ENCODE results near the gene LHX3.

LHX3 gene

GRCh38 chr9:136179101-136179616 is 25.8 kb downstream of the LHX3 start:
- DNase-seq (ENCODE audit: low read depth in 2 of 3, low spot score in 1 of 3), result no peak

GRCh38 chr9:136178773-136179075 is 26.2 kb downstream of the LHX3 start:
- no peak for DNase-seq (ENCODE audit: low read depth in 2 of 3, low spot score in 1 of 3)

GRCh38 chr9:136178061-136178772 is 26.7 kb downstream of the LHX3 start:
- DNase-seq (ENCODE audit: low read depth in 2 of 3, low spot score in 1 of 3), result no peak

DNA sequence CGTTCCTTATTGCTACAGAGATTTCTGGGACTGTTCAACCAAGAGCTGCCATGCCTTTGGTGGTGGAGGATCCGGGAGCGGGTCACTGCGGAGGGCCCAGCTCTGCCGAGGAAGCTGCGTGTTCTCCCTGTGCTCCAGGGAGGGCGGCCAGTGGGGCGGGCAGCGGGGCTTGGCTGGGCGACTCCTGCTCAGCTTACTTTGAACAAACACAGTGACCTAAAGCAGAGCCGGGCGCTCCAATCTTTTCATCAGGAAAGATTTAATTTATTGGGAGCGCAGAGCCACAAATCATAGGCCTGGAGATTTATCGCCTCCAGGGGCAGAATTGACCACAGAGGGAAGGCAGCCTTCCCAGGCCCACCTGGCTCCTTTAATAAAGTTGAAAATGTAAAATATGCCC is 27.7 kb downstream of the LHX3 start:
- no peak for DNase-seq (ENCODE audit: low read depth in 2 of 3, low spot score in 1 of 3)

DNA sequence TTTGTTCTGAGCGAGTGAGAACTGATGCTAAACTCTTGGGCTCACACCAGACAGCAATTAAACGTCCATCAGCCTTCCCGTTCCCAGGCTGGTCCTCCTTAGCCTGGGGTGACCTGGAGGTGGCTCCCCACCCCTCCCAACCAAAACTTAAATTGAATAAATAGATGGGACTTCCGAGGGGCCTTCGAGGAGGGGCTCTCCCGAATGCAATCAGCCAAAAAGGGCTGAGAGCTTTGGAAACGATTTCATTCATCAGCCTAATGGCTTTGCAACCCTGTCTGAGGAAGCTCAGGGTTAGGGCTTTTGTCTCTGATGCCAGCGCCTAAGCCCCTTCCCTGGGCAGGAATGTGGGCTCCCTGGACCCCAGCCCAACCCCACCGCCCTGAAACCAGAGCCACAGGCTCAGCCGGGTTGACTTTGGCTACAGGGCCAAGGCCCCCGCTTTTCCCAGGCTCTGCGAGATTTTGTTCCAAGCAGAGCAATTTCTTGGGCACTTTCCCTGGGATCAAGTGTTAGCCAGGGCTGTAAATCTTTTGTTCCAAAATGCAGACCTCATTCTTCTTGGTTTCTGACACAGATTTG is 29.2 kb downstream of the LHX3 start:
- no peak for DNase-seq (ENCODE audit: low read depth in 2 of 3, low spot score in 1 of 3)

GRCh38 chr9:136174779-136175615 is 29.9 kb downstream of the LHX3 start:
- no peak for DNase-seq (ENCODE audit: low read depth in 2 of 3, low spot score in 1 of 3)

DNA sequence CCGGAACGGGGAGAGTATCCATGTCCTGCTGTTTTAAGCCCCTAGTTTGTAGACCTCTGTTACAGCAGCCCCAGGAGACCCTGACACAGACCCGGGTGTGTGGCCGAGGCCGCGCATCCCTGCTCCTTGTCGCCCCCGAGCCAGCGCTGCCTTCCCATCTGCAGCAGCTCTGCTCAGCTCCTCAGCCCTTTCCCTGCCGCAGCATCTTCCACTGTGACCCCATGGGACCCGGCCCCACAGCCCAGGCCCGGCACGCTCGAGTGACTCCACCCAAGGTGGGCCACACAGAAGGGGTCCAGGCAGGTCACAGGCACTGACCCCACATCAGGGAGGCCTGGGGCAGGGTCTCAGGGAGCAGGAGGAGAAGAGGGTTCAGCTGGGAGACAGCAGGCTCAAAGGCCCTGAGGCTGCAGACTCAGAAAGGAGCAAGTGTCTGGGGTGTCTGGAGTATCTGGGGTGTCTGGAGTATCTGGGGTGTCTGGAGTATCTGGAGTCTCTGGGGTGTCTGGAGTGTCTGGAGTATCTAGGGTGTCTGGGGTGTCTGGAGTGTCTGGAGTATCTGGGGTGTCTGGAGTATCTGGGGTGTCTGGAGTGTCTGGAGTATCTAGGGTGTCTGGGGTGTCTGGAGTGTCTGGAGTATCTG is 31.2 kb downstream of the LHX3 start:
- no peak for DNase-seq (ENCODE audit: low read depth in 2 of 3, low spot score in 1 of 3)

- no peak for DNase-seq (ENCODE audit: low read depth in 2 of 3, low spot score in 1 of 3)
Observed at GRCh38 chr9:136172412-136173079, 32.4 kb downstream of the LHX3 start.

DNA sequence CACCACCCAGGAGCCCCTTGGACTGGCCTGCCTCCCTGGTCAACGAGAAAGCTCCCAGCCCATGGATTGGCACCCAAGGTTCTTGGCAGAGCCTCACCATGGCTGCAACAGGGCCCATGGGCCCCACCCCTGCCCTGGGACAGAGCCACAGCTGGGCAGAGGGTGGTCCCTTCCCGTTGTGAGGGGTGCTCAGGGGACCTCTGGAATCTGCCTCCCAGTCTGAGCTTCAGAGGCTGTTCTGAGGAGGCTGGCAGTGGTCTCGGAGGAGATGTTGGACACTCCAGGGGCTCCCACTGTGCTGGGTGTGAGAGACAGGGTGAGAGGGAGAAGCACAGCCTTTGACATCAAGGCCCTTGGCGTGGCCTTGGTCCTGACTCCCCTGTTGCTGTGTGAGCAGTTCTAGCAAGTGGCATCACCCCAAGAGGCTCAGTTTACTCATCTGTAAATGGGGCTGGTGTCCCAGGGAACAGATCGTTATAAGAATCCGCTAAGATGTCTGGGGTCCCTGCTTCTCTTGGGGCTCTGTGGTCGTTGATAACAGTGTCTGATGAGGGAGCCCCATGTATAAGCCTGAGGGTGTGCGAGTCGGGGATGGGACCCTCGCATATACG is 33.0 kb downstream of the LHX3 start:
- no peak for DNase-seq (ENCODE audit: low read depth in 2 of 3, low spot score in 1 of 3)

- DNase-seq (ENCODE audit: low read depth in 2 of 3, low spot score in 1 of 3), result no peak
Observed at GRCh38 chr9:136171009-136171800, 33.7 kb downstream of the LHX3 start.

DNA sequence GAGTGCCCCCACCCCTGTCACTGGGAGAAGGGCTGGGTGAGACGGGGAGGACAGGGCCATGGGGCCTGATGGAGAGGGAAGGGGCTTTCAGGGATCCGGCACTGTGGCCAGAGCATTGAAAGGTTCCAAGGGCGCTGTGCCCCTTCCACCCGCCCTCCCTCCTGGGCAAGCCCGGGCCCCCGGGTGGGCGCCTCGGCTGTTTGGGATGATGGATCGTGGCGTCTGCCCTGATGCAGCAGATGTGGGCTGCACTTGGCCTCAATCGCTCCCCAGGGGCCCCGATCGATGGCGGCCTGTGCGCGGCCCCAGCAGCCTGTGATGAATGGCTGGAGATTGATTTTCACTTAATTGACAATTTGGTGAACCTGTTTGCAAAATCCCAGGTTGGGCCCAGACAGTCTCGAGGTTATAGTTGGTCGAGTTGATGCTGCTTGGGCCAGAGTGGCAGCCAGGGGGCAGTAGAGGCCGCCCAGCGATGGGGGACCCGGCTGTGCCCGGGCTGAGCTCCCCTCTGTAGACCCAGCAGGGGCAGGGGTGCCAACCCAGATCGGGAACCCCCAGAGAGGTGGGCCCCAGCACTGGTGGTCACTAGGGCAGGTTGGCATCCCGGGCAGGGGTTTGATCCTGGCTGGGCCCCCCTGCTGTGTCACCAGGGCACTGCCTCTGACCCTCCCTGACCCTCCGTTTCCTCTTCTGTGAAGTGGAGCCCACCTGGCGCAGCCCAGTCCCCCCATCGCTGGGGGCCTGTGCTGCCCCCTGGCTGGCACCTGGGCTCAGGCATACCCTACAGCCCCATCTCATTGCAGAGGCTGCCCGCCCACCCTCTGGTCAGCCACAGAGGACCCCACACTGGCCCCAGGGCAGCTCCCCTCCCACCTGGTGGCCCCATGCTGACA is 34.7 kb downstream of the LHX3 start:
- peak; percentile 25 to 51 (median 40) for DNase-seq (ENCODE audit: low read depth in 2 of 3, low spot score in 1 of 3)

DNA sequence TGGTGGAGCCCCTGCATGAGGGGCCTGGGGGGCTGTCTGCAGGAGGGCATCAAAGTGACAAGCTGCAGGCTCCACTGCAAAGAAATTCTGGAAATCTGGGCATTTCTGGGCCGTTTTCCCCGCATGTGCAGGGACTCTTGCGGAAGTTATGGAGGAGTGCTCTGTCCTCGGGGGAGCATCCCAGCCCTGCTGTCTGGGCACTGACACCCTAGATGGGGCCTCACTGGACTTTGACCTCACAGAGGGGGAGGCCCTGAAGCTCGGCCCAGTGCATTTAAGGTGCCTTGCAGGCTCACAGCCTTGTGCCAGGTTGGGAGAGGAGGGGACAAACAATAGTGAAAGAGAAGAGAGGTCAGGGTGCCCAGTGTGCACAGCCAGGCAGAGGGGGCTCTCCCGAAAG is 35.4 kb downstream of the LHX3 start:
- DNase-seq (ENCODE audit: low read depth in 2 of 3, low spot score in 1 of 3), result no peak

- DNase-seq (ENCODE audit: low read depth in 2 of 3, low spot score in 1 of 3), result no peak
Observed at GRCh38 chr9:136163248-136163850, 41.6 kb downstream of the LHX3 start.

GRCh38 chr9:136160995-136161610 is 43.8 kb downstream of the LHX3 start:
- DNase-seq (ENCODE audit: low read depth in 2 of 3, low spot score in 1 of 3), result no peak

- no peak for DNase-seq (ENCODE audit: low read depth in 2 of 3, low spot score in 1 of 3)
Observed at GRCh38 chr9:136160381-136160841, 44.5 kb downstream of the LHX3 start.

- DNase-seq (ENCODE audit: low read depth in 2 of 3, low spot score in 1 of 3), result no peak
Observed at GRCh38 chr9:136159851-136160250, 45.1 kb downstream of the LHX3 start.

DNA sequence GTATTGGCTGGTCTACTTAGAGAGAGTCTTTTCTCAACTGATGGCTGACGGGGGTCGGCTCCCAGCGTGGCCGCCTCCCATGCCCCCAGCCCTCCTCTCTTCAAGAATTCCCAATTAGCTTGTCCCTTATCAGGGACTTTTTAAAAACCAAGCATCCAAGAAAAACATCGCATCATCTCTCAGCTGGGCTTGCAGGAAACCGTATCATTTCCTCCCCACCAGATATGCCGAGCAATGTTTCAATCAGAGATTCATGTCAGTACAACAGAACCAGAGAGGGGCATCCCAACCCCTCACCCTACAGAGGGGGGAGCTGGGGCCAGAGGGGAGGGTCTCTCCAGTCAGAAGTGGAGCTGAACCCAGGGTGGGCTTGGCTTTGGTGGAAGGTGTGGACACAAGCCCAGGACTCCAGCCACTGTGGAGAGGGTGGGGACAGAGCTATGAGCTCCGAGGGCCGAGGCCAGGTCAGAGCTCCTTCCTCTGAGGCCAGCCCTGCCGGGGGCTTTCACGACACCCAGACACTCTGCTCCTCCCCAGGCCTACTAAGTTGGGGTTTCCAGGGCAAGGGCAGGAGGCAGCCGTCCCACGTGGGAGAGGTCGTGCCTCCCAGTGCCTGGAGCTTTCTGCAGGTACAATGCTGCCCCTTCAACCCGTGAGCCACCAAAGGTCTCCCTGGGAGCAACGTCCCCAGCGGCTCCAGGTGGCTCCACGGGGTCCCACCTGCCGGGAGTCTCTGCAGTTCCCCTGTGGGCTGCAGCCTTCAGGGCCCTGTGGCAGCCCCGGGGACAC is 47.3 kb downstream of the LHX3 start:
- DNase-seq (ENCODE audit: low read depth in 2 of 3, low spot score in 1 of 3), result no peak

Data from stimulated activated CD4-positive, alpha-beta T cell treated with anti-CD3 and anti-CD28 coated beads, Interleukin-12 subunit alpha, Interleukin-12 subunit beta, amount 100 ng/mL, for 48 hours (primary cell).